ENCODE data around the gene DCXR.

Gene DCXR

GRCh38 chr17:82062984-82063368 is 25.5 kb upstream of the DCXR start:
- DNase-seq (ENCODE audit: low read depth) = no peak
- no peak overlapping the region for H3K4me3 ChIP-seq (ENCODE audit: low read depth, low read length)
- TF ChIP-seq, protein P1, sequence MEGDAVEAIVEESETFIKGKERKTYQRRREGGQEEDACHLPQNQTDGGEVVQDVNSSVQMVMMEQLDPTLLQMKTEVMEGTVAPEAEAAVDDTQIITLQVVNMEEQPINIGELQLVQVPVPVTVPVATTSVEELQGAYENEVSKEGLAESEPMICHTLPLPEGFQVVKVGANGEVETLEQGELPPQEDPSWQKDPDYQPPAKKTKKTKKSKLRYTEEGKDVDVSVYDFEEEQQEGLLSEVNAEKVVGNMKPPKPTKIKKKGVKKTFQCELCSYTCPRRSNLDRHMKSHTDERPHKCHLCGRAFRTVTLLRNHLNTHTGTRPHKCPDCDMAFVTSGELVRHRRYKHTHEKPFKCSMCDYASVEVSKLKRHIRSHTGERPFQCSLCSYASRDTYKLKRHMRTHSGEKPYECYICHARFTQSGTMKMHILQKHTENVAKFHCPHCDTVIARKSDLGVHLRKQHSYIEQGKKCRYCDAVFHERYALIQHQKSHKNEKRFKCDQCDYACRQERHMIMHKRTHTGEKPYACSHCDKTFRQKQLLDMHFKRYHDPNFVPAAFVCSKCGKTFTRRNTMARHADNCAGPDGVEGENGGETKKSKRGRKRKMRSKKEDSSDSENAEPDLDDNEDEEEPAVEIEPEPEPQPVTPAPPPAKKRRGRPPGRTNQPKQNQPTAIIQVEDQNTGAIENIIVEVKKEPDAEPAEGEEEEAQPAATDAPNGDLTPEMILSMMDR (IDR thresholded peaks at IDR 0.05; ENCODE audit: control insufficient read depth, extremely low read depth, insufficient read depth) = no peak

GRCh38 chr17:82062076-82062983 is 24.8 kb upstream of the DCXR start:
- H3K4me3 ChIP-seq (ENCODE audit: low read depth, low read length) = no peak overlapping the region
- TF ChIP-seq, protein P1 (IDR thresholded peaks at IDR 0.05; ENCODE audit: control insufficient read depth, extremely low read depth, insufficient read depth) = 0 out of 2 replicates have a peak, but pooled peaks have one; percentile 0
- no peak for DNase-seq (ENCODE audit: low read depth)

DNA sequence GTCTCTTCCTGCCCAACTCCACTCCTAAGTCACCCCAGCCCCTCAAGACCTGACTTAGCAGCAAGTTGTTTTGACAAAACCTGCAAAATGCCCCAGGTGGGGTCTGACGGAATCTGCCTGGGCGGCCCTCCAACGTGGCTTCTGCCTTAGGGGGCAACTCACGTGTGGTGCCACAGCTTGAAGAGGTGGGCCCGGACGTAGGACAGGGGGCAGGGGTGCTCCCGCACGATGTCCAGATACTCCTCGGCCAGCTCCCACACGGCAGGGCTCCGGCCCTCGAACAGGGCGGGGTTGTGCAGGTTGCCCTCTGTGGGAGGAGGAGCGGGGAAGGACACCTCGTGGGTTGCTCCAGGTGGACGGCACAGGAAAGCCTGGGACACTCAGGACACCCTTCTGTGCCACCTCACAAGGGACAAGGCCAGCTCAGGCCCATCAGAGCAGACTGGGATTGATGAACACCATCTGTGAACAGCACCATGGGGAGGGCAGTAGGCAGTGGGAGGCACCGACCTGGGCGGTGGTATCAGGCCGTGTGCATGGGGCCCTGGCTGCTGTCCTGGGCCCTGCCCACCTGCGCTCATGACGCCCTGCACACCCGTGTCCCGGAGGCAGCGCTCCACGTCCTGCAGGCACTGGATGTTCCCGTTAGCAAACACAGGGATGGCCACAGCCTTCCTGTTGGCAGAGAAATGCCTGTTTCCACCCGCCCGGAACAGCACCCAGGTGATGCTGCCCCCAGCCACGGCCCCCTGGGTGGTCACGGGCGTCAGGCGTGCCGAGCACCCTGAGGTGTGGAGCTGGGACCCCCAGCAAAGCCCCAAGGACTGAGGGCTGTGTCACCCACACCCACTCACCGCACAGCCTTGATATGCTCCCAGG is 23.8 kb upstream of the DCXR start:
- DNase-seq (ENCODE audit: low read depth) = no peak
- TF ChIP-seq, protein P1 (IDR thresholded peaks at IDR 0.05; ENCODE audit: control insufficient read depth, extremely low read depth, insufficient read depth) = no peak
- no peak overlapping the region for H3K4me3 ChIP-seq (ENCODE audit: low read depth, low read length)

- DNase-seq (ENCODE audit: low read depth) = no peak
- TF ChIP-seq, protein P1 (IDR thresholded peaks at IDR 0.05; ENCODE audit: control insufficient read depth, extremely low read depth, insufficient read depth) = no peak
- H3K4me3 ChIP-seq (ENCODE audit: low read depth, low read length) = no peak overlapping the region
These were observed 23.1 kb upstream of the DCXR start for GRCh38 chr17:82060614-82061013.

DNA sequence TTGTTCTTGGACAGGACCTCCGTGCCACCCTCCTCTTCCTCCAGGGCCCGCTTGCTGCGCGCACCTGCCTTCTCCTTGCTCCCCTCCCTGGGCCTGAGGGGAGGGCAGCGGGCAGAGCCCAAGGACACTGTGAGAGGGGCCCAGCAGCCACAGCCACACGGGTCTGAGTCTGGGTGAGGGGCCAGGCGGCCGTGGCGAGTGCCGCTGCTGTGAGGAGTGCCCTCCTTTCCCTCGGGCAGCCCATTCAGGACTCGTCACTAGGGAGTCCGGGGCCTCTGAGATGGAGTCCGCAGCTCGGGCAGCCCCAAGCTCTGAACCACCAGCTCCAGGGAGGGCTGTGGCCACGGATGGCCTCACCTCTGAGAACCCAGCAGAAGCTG is 22.5 kb upstream of the DCXR start:
- TF ChIP-seq, protein P1 (IDR thresholded peaks at IDR 0.05; ENCODE audit: control insufficient read depth, extremely low read depth, insufficient read depth) = no peak
- DNase-seq (ENCODE audit: low read depth) = no peak
- H3K4me3 ChIP-seq (ENCODE audit: low read depth, low read length) = no peak overlapping the region

GRCh38 chr17:82059272-82060000 is 21.9 kb upstream of the DCXR start:
- TF ChIP-seq, protein P1 (IDR thresholded peaks at IDR 0.05; ENCODE audit: control insufficient read depth, extremely low read depth, insufficient read depth) = no peak
- no peak overlapping the region for H3K4me3 ChIP-seq (ENCODE audit: low read depth, low read length)
- DNase-seq (ENCODE audit: low read depth) = no peak
